Tibial nerve (tissue), 3 donors: ENCODE results near the gene DNAJC12.

Experiments used
- CTCF ChIP-seq, 5 experiments: fragments of 200-600 bp in 3 of 5; fragments of 450-650 bp in 2 of 5; sonication (generic) in 3 of 5; IDR thresholded peaks; one replicate each; pipeline ENCODE4 v1.5.1; 2016 to 2019; ENCODE audit warnings: antibody characterized with exemption in 5 of 5, mild to moderate bottlenecking in 3 of 5, moderate library complexity in 2 of 5
- POLR2A ChIP-seq, 2 donors: fragments of 450-650 bp; IDR thresholded peaks; one replicate each; pipeline ENCODE4 v1.6.1; 2017; ENCODE audit warnings: antibody characterized with exemption in 2 of 2, mild to moderate bottlenecking in 2 of 2, moderate library complexity in 2 of 2

GRCh38 chr10:67849331-67850011, 11.5 kb upstream of the DNAJC12 start:
- no peak for TF ChIP-seq CTCF (IDR thresholded peaks at IDR 0.05)
- TF ChIP-seq POLR2A (IDR thresholded peaks at IDR 0.05) = peak; percentile 54 to 66
